SKM-1 treated with dmso at 0.1 percent for 144 hours (cell line): Measurements from ENCODE around the gene CSNK2A1.
"Not testable (repeated sequence)": the region's sequence is repeated elsewhere in the genome, so short reads cannot be mapped to it uniquely, and the experiment has no call there.

Experiments used
- DNase-seq: peaks from one replicate; lab custom pipeline; 2025; ENCODE audit not compliant: unreplicated experiment; lab: John Stamatoyannopoulos, UW

Gene CSNK2A1

DNA sequence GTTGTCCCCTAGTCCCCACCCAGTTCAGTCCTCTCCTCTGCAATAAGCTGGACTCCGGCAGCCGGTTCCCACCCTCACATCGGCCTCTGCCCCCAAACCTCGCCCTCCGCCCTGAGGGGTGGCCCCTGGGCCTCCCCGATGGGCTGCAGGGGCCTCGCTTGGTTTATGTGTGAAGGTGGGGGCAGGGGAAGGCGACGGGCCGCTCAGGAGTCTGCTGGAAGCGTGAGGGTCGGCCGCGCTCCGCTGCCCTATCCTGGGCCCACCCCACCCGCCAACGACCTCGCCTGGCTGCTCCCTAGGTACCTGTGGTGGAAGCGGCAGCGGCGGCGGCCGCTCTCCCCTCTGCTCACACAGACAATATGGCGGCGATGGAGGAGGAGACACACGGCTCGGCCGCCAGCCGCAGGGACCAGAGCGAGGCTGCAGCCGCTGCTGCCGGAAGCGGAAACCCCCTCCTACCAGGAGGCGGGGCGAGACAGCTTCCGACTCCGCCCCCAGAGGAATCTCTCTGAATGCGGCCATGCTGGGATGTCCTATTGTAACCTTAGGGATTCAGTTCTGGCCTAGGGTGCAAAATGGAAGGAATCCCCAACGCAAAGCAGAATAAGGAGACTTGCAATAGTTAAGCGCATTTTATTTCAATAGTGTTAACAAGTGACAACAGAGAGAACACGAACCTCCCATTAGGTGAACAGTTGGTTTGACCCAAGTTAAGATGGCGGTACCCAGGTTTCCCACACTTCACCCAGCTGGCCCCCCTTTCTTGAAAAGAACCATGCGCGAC, at the start of gene CSNK2A1:
Gene CSNK2A1 (minus strand): TSS at position 422 of the 784 bp plus-strand sequence. CDS start 35,239 bp downstream, outside the sequence.
- peak; percentile 62 for DNase-seq

DNA sequence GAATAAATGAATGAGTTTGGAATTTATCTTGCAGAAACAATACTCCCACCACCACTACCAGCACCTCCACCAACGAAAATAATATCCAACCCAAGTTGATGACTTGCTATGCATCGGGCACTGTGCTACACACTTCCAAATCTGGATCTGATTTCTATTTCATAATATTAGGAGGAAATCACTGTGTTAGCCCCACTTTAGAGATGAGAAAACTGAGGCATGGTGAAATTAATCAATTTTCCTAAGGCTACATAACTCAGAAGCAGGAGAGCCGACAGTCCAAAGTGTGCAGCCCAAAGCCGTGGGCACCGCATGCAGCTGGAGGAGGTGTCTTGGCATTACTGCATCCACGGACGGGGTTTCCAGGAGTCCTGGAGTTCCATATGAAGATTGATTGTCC, 48.9 kb upstream of the CSNK2A1 start:
- no peak for DNase-seq

DNA sequence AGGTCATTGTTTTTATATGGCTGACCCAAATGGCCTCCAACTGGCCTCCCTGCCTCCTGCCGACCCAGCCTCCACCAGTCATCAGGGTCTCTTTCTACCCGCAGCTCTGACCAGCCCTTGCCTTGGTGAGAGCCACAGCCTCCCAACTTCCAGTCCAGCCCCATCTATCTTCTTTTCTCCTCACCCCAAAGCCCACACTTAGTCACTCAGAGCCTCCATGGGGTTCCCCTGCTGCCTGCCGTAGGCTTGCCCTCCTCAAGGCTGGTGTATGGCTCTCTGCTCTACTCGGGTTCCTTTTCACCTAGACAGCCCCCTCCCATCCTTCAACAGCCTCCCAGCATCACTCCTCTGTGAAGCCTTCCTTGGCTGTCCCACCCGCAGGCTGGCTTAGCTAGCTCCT, 48.4 kb upstream of the CSNK2A1 start:
- DNase-seq, result no peak

DNA sequence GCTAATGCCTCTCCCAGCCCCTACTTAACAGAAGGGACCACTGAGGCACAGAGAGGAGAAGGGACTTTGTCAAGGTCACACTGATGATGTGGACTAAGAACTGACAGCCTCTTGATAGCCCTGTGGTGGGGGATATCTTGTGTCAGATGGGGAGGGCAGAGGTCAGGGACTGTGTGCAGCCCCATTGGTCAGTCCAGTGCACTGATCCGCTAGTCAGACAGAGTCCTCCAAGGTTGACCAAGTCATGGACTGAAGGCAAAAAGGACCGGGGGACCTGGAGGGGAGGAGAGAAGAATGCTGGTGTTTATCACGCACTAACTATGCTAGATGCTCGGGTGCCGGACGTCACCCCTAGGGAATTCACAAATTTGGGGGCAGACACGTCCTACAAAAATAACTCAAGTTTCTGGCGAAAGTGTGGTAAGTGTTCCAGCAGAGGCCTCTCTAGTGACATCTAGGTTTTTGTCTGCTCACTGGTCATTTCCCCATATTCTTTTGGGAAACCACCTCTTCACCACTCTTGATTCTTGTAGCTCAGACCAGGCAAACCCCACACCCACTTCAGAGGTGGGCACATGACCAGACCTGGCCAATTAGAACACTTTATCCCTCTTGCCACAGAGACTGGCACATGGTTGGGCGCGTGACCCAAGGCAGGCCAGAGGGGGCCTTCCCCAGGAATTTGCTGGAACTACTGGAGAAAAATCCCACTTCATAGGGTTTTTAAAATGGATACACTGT, 45.5 kb upstream of the CSNK2A1 start:
- no peak for DNase-seq

DNA sequence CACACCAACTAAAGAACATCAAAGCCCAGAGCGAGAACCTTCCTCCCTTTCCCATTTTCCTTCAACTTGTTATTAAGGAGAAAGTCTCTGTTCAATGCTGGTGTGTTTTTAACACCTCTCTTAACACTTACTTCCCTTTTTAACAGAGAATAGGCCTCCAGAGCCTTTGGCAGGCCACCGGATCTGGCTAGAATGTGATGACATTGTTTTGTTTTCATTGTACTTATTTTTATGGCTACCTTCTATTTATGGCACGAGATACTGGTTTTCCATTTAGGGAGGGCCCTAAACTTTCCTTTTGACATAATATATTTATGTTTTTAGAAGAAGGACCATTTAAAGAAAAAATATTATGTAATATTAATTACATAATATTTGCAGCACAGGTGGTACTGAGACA, 44.9 kb upstream of the CSNK2A1 start:
- DNase-seq, result no peak

DNA sequence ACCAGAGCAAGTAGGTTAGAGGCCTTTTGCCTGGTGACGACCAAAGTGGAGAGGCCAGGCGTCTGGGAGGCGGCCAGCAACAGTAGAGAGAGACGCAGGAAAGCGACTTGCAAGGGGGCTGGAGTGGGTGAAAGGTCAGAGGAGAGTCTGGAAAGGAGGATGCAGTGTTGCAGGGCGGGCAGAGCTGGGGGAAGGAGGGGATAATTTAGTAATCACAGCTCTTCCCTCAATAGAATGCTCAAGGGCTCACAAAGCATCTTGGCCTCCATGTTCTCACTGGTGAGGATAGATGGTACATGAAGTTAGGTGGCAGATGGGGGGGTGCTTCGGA, 41.3 kb upstream of the CSNK2A1 start:
- no peak for DNase-seq

DNA sequence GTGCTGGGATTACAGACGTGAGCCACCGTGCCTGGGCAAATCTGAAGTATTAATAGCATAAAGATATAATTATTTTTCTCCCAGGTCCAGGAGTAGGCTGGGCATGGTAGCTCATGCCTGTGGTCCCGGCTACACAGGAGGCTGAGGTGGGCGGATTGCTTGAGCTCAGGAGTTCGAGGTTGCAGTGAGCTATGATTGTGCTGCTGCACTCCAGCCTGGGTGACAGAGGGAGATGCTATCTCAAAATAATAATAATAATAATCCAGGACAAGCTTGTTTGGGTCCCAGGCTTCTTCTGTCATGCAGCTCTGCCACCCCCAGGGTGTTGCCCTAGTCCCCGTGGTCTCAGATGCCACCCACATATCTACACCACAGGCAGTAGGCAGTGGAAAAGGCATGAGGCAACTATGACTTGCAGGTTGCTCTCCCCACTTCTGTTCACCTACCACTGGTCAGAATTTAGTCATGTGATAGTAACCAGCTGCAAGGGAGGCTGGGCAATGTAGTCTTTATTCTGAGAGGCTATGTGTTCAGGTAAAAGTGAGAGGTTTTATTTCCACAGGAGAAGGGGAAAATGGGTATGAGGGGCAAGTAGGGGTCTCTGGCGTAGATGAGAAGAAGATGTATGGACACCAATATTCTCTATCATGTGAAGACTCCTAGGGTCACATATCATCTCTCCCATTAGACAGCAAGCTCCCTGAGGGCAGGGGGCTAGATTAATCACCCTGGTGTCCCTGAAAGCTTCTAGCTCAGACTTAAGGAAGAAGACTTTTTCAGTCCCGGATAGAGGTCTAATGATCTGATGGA, 40.8 kb upstream of the CSNK2A1 start:
- no peak for DNase-seq

DNA sequence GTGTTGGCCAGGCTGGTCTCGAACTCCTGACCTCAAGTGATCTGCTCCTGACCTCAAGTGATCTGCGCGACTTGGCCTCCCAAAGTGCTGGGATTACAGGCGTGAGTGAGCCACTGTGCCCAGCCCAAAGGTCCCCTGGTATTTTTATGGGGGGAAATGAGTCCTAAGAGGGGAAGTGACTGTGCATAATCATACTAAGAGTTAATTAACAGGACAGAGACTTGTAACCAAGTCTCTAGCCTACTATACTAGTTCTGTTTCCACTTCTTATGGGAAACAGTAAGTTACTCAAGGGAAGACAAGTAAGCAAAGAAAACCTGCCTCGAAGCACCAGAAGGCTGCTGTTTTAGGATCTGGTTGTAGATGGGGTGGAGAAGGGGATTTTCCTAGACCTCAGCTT, 38.6 kb upstream of the CSNK2A1 start:
- no peak for DNase-seq

DNA sequence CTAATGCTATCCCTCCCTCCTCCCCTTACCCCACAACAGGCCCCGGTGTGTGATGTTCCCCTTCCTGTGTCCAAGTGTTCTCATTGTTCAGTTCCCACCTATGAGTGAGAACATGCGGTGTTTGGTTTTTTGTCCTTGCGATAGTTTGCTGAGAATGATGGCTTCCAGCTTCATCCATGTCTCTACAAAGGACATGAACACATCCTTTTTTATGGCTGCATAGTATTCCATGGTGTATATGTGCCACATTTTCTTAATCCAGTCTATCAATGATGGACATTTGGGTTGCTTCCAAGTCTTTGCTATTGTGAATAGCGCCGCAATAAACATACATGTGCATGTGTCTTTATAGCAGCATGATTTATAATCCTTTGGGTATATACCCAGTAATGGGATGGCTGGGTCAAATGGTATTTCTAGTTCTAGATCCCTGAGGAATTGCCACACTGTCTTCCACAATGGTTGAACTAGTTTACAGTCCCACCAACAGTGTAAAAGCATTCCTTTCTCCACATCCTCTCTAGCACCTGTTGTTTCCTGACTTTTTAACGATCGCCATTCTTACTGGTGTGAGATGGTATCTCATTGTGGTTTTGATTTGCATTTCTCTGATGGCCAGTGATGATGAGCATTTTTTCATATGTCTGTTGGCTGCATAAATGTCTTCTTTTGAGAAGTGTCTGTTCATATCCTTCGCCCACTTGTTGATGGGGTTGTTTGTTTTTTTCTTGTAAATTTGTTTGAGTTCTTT, 35.5 kb upstream of the CSNK2A1 start:
- DNase-seq, result not testable (repeated sequence)

DNA sequence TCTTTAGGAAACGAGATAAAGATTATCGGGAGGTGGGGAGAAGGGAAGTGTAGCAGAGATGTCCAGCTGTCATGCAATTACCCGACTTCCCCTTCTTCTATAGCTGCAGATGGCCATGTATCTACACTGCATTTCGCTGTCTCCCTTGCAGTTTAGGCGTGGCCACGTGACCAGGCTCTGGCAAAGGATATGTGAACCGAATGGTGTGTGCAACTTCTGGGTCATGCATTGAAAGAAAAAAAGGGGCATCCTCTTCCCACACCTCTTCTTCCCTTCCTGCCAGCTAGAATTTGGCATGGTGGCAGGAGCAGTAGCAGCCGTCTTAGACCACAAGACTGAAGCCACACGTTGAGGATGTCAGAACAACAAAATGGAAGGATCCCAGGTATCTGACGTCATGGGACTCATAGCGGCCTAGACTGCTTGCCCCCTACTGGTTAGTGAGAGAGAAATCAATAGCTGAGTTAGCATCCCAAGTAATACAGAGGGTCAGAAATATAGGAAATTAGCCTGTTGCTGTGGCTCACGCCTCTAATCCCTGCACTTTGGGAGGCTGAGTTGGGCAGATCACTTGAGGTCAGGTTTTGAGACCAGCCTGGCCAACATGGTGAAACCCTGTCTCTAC, 33.7 kb upstream of the CSNK2A1 start:
- no peak for DNase-seq

DNA sequence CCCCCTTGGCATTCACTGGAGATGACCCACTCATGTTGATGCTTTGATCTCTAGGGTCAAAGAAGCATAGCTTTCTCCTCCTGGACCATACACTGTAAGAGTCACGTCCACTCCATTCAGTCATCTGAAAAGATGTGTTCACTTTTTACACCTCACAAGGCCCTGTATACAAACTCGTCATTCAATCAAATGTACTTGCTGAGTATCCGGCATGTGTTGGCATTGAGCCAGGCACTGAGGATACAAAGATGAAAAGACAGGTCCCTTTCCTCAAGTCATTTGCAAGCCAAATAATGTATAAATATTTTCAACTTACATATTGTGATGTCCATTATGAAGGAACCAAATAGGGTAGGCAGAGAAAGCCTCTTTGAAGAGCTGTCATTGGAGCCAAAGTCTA, 32.6 kb upstream of the CSNK2A1 start:
- no peak for DNase-seq

DNA sequence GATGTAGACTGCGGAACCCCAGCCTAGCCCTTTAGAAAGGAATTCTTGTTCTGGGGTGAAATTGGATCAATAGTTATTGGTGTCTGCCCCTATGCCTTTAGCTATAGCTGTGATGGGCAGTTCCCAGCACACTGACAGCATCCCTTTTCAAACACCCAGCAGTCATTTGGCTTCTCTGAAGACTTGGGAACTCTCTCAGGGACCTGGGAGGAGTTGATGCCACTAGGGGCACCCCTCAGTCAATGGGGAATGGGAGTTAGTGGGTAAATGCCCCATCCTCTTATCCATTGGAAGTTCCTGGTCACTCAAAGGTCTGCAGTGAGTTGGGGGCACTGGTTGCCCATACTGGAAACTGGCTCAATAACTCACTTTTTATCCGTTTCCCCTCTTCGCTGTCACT, 31.6 kb upstream of the CSNK2A1 start:
- no peak for DNase-seq

DNA sequence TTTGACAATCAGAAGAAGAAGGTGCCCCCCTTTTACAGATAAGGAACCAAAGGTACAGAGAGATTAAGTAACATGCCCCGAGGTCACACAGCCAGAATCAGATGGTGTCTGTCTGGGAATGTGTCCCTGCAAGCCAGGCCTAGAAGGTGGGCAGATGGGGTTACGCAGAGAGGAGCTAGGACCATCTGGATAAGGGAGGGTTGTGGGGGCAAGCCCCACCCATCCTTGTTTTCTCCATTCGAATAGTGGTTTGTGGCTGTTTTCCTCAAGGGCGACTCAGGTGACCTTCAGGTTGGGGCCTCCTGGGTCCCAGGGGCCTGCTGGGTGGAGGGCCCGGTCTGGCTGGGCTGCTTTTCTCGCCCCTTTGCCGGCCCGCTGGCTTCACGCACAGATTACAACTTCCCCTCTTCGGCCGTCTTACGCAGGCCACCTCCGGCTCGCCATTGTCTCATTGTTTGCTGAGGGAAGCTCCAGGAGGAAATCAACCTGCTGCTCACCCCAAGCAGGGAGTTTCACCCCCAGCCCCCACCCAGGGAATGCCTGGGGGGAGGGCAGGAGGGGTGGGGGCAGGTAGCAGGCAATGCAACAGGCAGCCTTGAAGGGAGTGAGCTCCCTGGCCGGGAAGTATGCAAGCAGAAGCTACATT, 30.8 kb upstream of the CSNK2A1 start:
- DNase-seq, result no peak

DNA sequence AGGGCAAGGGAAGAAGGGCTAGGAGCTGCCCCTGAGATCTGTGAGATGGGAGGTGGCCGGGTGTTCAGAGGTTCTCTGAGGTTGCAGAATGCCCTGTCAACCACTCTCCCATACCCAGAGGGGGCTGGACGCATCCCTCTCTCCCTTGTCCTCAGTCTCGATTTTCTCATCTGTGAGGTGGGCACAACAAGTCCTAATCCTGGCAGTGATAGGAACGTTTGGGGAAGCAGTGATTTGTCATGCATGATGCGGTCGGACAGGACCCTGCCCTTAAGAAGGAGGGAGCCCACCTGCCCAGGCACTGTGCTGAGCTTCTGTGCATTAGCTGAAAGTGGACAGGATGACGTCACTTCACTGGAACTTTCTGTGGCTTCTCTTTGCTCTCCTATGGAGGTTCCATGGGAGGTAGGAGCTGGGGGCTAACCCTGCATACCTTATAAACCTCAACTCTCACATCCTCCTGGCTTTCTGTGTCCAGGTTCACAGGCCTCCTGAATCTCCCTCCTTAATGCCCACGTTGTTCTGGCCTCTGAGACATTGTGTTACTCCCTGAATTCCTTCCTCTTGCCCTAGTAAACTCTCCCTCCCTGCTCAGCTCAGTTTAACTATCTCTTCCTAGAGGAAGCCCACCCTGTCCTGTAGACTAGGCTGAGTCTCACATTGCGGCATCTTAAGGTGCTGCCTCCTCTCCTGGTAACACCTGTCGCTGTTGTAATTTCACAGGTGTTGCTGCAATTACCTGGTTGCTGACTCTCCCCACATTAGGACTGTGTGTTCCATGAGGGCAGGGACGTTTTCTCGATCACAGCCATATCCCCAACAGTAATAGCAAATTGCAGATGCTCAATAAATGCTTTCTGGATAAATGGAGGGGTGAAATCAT, 30.1 kb upstream of the CSNK2A1 start:
- DNase-seq, result no peak

DNA sequence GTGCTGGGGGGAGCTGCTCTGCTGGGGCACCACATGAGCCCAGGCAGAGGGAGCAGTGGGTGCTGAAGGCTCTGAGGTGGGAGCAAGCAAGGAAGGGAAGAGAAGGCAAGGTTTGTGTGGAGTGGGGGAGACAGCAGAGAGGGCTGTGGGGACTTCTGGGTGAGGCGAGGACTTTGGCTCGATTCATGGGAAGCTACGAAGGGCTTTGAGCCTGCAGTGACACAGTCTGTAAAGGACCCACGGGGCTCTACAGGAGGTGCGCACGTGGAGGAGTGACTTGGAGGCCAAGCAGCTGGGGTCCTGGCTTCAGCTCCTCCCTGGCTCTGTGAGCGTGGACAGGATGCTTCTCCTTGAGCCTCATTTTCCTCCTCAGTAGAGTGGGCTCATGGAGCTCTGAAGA, 29.1 kb upstream of the CSNK2A1 start:
- no peak for DNase-seq

DNA sequence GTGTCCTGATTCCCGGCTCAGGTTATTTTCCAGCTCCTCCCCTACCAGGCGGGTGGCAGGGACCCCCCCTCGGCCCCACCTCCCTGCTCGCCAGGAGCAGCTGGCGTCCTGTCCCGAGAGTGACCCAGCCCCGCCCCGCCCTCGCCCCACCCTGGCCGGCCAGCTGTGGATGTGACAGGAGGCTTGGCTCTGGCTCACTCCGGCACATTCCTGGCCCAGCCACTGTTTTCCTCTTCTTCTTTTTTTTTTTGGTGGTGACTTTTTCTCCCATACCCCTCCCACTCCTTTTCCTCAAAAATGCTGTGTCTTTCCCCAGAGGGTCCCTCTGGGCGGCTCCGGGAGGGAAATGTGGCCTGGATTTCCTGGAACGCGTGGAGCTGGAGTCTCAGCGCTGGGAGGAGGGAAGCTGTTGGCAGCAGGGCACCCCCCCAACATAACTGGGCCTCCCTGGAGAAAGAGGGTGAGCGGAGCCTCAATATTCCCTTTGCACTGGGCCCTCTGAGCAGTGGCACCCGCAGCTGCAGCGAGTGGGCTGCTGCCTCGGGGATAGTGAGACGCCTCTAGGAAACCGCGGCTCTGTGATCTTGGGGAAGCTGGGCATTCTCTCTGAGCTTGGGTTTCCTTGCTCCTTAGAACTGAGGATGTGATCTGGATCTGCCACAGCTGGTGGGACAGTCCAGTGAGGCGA, 28.3 kb upstream of the CSNK2A1 start:
- no peak for DNase-seq

DNA sequence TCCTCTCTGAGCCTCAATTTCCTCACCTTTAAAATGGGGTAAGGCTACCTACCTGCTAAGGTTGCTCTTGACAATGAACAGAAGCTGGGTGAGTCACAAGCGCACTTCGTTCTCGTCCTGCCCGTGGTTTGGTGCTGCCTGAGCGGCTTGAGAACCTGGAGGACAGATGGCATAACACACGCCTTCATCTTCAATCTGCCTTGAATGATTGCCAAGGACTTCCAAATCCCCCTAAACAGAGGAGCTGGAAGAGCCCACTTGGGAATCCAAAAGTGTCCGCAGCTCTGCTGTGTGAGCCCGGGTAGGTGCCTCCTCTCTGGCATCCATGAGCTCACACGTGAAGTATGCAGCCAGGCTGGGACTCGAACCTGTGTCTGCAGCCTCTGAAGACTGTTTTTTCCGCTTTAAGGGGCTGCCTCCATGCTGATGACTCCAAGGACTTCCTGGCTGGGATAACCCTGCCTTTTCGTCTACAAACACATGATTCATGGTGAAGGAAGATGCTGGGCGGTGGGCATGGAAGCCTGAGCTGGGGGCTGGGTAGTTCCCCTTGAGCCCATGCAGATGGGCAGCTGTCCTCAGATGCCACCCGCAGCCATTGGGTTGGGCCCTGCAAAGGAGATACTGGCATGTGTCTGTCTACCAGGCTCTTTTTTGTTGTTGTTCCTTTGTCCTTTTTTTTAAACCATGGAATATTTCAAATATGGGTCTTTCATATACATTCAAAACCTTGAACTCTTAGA, 25.3 kb upstream of the CSNK2A1 start:
- no peak for DNase-seq

DNA sequence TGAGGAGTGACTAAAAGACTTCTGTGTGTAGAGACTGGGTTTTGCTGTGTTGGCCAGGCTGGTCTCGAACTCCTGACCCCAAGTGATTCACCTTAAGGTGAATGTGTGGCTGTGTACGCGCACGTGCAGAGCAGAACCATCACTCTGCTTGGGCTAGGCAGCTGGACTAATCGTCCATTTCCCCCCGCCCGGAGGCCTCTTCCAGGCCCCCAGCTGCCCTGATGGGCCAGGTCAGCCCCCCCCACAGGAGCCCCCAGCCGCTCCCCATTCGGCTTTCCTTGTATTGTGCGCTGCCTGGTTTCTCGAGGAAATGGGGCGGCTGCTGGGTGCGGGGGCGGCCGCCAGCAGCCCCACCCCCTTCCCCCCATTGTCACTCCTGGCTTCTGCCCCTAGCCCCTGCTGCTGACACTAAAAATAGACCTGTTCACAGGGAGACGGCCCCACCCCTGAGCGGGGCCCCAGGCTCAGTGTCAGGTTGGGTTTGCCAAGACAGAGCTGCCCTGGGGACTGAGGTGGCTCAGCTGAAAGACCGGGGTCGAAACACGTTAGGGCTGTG, 24.6 kb upstream of the CSNK2A1 start:
- DNase-seq, result no peak
